GM18499 (cell line): Measurements from ENCODE around the gene CCL23.

Experiments used
- ATAC-seq: cut with Tn5 transposase; IDR thresholded peaks from one replicate; pipeline ENCODE4 v1.9.1; 2021; ENCODE audit warnings: moderate number of reproducible peaks; ENCODE audit not compliant: insufficient read depth, unreplicated experiment

CCL23 gene

GRCh38 chr17:35972945-35973332 lies 44.8 kb downstream of the CCL23 start:
- ATAC-seq, result no peak

- no peak for ATAC-seq
These were observed 45.2 kb downstream of the CCL23 start for GRCh38 chr17:35972535-35972934.

- ATAC-seq, result no peak
These were observed 45.7 kb downstream of the CCL23 start for GRCh38 chr17:35972066-35972465.

GRCh38 chr17:35969558-35970380 lies 48.0 kb downstream of the CCL23 start:
- no peak for ATAC-seq

GRCh38 chr17:35968520-35969054 lies 49.2 kb downstream of the CCL23 start:
- no peak for ATAC-seq

- ATAC-seq, result no peak
These were observed 52.5 kb downstream of the CCL23 start for GRCh38 chr17:35965272-35965671.

GRCh38 chr17:35963663-35964062 lies 54.1 kb downstream of the CCL23 start:
- ATAC-seq, result no peak
